Stimulated activated memory B cell treated with anti-CD40 and anti-IgM and Interleukin-4, amounts not matched to agents 10 μg/mL and 1 μg/mL and 100 μg/mL, for 72 hours (primary cell): ENCODE results near the gene EXD3.
A peak's percentile ranks its signal among the peaks of the same experiment; 100 is the strongest.

Source experiments
- ATAC-seq: fragments of 150-1000 bp; cut with Tn5 transposase; 2 replicates; pipeline ENCODE4 v1.10.0; 2021
- H3K27ac Mint-ChIP-seq: one replicate; pipeline ENCODE4 v1.8.0; 2022; ENCODE audit warnings: mild to moderate bottlenecking, mixed read lengths
- H3K27me3 Mint-ChIP-seq: one replicate; pipeline ENCODE4 v1.8.0; 2022; ENCODE audit warnings: mixed read lengths
- H3K36me3 Mint-ChIP-seq: one replicate; pipeline ENCODE4 v1.8.0; 2022; ENCODE audit warnings: mixed read lengths
- H3K4me1 Mint-ChIP-seq: one replicate; pipeline ENCODE4 v1.8.0; 2022; ENCODE audit warnings: mixed read lengths
- H3K4me3 Mint-ChIP-seq: one replicate; pipeline ENCODE4 v1.8.0; 2022; ENCODE audit warnings: mild to moderate bottlenecking, moderate library complexity, mixed read lengths
- H3K9me3 Mint-ChIP-seq: one replicate; pipeline ENCODE4 v1.8.0; 2022; ENCODE audit warnings: mixed read lengths

Gene EXD3

GRCh38 chr9:137273095-137273490 is 149.9 kb downstream of the EXD3 start:
- Mint-ChIP-seq H3K27ac (no peak overlapping the region), H3K36me3 (peaks cover 27% of the 10 kb centered on the region), H3K9me3 (peaks cover 3% of the 10 kb centered on the region), H3K27me3 (no peaks in the 10 kb centered on the region), H3K4me1 (peaks cover 67% of the 10 kb centered on the region), H3K4me3 (no peak overlapping the region)
- no peak for ATAC-seq

- peaks cover 3% of the 10 kb centered on the region for H3K9me3 Mint-ChIP-seq
- no peak overlapping the region for H3K4me3 Mint-ChIP-seq
- no peak for ATAC-seq
- H3K27me3 Mint-ChIP-seq = no peaks in the 10 kb centered on the region
- no peak overlapping the region for H3K27ac Mint-ChIP-seq
- peaks cover 69% of the 10 kb centered on the region for H3K4me1 Mint-ChIP-seq
- peaks cover 34% of the 10 kb centered on the region for H3K36me3 Mint-ChIP-seq
These were observed 150.5 kb downstream of the EXD3 start for GRCh38 chr9:137272241-137273094.

DNA sequence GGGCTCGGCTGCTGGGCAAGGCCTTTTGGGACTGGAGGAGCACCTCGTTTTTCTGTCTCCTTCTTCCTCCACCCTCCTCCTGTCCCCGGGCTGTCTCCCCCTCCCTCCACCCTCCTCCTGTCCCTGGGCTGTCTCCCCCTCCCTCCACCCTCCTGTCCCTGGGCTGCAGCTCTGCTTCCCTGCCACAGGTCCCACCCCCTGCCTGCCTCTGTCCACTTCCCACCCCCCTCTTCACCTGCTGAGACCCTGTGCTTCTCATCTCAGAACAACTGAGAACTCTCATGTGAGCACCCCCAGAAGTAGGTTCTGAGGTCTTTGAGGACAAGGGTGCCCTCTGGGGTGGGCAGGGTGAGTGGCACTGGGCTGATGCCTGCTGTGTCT is 151.3 kb downstream of the EXD3 start:
- peaks cover 3% of the 10 kb centered on the region for H3K9me3 Mint-ChIP-seq
- no peak overlapping the region for H3K4me3 Mint-ChIP-seq
- no peak for ATAC-seq
- peaks cover 41% of the 10 kb centered on the region for H3K36me3 Mint-ChIP-seq
- H3K27ac Mint-ChIP-seq = no peak overlapping the region
- H3K27me3 Mint-ChIP-seq = no peaks in the 10 kb centered on the region
- H3K4me1 Mint-ChIP-seq = peaks cover 62% of the 10 kb centered on the region

DNA sequence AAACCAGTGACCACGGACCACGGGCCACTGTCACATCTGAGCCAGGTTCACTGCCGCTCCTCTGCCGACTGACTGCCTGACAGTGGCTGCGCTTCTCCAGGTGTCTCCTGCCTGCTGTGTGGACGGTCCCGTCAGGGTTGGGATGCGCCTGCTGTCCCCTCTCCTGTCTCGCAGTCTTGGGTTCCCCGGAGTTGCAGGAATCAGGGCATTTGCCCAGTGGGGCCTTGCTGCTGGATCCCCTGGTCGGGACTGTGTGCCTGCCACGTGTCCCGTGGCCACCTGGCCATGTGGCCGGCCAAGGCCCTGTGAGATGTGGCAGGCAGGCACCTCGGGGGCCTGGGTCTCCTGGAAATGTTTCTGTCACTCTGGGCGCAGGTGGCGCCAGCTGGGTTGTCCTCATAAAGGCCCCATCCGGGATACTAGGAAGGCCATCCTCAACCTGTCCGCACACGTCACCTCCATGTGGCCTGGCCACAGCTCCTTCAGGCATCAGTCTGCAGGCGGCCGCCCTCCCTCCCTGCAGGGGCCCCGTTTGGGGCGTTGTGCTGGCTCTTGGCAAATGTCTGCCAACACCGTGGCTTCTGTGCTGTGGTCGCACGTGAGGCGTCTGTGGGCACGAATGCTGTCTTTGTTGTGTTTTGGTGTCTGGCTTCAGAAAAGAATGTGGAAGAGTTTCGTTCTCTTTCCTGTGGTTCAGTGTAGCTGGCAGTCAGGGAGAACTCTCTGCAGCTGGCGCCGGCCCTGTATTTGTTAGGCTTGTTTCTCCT is 151.8 kb downstream of the EXD3 start:
- Mint-ChIP-seq H3K9me3 (peaks cover 3% of the 10 kb centered on the region), H3K27ac (no peak overlapping the region), H3K36me3 (peaks cover 41% of the 10 kb centered on the region), H3K27me3 (no peaks in the 10 kb centered on the region), H3K4me1 (peaks cover 56% of the 10 kb centered on the region), H3K4me3 (no peak overlapping the region)
- no peak for ATAC-seq

DNA sequence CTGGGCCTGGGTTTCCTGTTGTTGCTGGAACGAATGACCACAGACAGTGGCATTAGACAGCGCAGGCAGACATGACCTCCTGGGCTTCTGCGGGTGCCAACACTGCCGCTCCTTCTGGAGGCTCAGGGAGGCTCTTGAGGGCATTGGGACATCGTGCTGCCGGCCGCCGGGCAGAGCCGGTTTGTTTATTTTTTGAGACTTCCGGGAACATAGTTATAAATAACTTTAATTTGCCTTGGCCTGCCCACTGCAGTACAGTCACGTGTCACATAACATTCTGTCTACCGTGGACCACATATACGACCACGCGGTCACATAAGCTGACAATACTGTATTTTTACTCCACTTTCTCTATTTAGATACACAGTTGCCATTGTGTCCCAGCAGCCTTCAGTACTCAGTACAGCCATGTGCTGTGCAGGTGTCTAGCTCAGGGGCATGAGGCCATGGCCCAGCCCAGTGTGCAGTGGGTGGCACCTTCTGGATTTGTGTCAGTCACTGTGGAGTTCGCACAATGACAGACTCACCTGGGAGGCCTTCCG is 153.7 kb downstream of the EXD3 start:
- H3K36me3 Mint-ChIP-seq = peaks cover 44% of the 10 kb centered on the region
- peaks cover 3% of the 10 kb centered on the region for H3K9me3 Mint-ChIP-seq
- peak overlapping the region; percentile 81 for H3K4me3 Mint-ChIP-seq
- H3K27me3 Mint-ChIP-seq = no peaks in the 10 kb centered on the region
- H3K4me1 Mint-ChIP-seq = peaks cover 38% of the 10 kb centered on the region
- H3K27ac Mint-ChIP-seq = peak overlapping the region; percentile 76
- ATAC-seq = peak; percentile 68

DNA sequence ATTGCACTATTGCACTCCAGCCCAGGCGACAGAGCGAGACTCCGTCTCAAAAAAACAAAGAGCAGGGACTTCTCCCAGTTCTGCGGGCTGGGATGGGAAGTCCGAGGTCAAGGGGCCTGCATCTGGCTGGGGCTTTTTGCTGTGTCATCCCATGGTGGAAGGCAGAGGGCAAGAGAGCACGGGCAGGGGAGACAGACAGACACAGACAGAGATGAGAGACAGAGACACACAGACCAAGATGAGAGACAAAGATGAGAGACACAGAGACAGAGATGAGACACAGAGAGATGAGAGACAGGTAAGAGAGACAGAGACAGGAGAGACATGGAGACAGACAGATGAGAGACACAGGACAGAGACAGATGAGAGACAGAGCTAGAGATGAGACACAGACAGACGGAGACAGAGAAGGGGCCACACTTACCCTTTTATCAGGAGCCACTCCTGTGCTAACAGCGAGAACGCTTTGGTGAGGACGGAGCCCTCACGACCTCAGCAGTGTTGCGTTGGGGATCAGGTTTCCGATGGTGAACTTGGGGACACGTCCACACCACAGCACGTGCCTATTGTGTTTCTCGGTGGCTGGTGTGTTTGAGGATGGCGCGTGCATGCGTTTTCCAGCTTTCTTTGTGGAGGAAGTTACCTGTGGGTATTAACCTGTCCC is 154.3 kb downstream of the EXD3 start:
- no peak for ATAC-seq
- Mint-ChIP-seq H3K4me3 (peak overlapping the region; percentile 81), H3K9me3 (peaks cover 3% of the 10 kb centered on the region), H3K27ac (peak overlapping the region; percentile 76), H3K36me3 (peaks cover 47% of the 10 kb centered on the region), H3K27me3 (no peaks in the 10 kb centered on the region), H3K4me1 (peaks cover 35% of the 10 kb centered on the region)

DNA sequence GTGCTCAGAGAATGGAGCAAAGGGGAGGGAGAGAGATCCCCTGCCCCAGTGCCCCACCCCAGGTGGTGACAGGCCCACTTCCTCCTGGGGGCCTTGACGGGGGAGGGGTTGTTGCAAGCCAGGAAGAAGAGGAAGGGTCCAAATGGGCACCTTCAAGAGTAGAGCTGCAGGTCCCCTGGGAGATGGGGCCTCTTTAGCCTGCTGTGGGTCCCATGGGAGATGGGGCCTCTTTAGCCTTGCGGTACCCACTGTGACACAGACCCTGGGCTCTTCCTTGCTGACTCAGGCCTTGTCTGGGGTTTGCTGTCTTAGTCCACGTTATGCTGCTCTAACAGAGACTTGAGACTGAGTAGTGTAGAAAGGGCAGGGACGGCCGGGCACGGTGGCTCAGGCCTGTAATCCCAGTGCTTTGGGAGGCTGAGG is 155.0 kb downstream of the EXD3 start:
- Mint-ChIP-seq H3K4me1 (peaks cover 35% of the 10 kb centered on the region), H3K27me3 (no peaks in the 10 kb centered on the region), H3K36me3 (peaks cover 45% of the 10 kb centered on the region), H3K4me3 (peak overlapping the region; percentile 81), H3K27ac (peak overlapping the region; percentile 76), H3K9me3 (peaks cover 3% of the 10 kb centered on the region)
- ATAC-seq = peak; percentile 87

- Mint-ChIP-seq H3K4me1 (peaks cover 38% of the 10 kb centered on the region), H3K4me3 (no peak overlapping the region), H3K27me3 (no peaks in the 10 kb centered on the region), H3K9me3 (peaks cover 3% of the 10 kb centered on the region), H3K27ac (peak overlapping the region; percentile 76), H3K36me3 (peaks cover 48% of the 10 kb centered on the region)
- ATAC-seq = no peak
These were observed 156.1 kb downstream of the EXD3 start for GRCh38 chr9:137266585-137267453.

DNA sequence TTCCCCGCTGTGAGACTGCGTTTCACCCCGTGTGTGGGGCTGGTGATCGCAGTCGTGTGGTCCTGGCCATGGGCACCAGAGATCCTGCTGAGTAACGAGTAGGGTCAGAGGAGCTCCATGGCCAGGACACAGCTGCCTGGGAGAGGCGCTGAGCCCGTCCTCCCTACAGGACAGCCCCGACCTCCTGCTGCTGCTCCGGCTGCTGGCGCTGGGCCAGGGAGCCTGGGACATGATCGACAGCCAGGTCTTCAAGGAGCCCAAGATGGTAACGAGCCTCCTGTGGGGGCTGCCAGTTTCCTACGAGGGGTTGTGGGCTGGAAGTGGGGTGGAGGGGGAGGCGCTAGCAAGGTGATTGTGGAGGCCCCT is 156.8 kb downstream of the EXD3 start:
- no peaks in the 10 kb centered on the region for H3K27me3 Mint-ChIP-seq
- peaks cover 54% of the 10 kb centered on the region for H3K36me3 Mint-ChIP-seq
- ATAC-seq = no peak
- peaks cover 3% of the 10 kb centered on the region for H3K9me3 Mint-ChIP-seq
- peak overlapping the region; percentile 37 for H3K27ac Mint-ChIP-seq
- H3K4me1 Mint-ChIP-seq = peaks cover 39% of the 10 kb centered on the region
- H3K4me3 Mint-ChIP-seq = no peak overlapping the region

DNA sequence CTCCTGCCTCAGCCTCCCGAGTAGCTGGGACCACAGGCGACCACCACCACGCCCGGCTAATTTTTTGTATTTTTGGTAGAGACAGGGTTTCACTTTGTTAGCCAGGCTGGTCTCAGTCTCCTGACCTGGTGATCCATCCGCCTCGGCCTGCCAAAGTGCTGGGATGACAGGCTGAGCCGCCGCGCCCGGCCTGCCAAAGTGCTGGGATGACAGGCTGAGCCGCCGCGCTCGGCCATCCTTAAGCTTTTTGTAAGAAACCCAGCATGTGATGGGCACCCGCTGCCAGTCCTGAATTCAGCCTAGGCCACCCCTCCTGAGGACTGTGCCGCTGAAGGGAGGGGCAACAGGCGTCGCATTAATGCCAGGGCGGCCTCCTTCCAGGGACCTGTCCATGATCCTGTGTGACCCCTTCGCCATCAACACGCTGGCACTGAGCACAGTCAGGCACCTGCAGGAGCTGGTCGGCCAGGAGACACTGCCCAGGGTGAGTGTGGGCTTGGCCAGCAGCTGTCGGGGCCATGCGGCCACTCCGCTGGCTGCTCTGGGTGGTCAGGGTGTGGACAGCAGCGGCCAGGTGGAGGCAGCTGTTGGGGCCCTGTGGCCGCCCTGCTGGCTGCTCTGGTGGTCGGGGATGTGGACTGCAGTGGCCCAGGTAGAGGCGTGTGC is 157.3 kb downstream of the EXD3 start:
- peaks cover 54% of the 10 kb centered on the region for H3K36me3 Mint-ChIP-seq
- no peak for ATAC-seq
- H3K27ac Mint-ChIP-seq = no peak overlapping the region

DNA sequence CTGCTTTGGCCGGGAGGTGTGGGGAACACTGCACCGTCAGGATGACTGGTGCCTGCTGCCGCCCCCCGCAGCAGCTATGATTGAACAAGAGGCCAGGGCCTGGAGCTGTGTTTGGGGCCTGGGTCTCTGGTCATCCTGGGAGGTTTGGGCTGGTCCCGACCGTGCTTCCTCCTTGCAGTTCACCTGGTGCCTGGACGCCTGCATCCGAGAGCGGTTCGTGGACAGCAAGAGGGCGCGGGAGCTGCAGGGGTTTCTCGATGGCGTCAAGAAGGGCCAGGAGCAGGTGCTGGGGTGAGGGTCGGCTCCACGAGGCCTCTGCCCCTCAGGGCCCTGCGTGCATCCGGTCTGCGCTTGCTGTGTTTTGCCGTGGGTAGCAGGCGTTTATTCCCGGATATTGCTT is 158.9 kb downstream of the EXD3 start:
- Mint-ChIP-seq H3K27ac (no peak overlapping the region), H3K36me3 (peaks cover 45% of the 10 kb centered on the region), H3K27me3 (no peaks in the 10 kb centered on the region), H3K4me3 (no peak overlapping the region), H3K4me1 (peaks cover 24% of the 10 kb centered on the region), H3K9me3 (peaks cover 3% of the 10 kb centered on the region)
- ATAC-seq = no peak

More for the DNA sequence above, 157.3 kb downstream of the EXD3 start:
- Mint-ChIP-seq H3K27me3 (no peaks in the 10 kb centered on the region), H3K4me1 (peaks cover 35% of the 10 kb centered on the region), H3K4me3 (no peak overlapping the region), H3K9me3 (peaks cover 3% of the 10 kb centered on the region)

DNA sequence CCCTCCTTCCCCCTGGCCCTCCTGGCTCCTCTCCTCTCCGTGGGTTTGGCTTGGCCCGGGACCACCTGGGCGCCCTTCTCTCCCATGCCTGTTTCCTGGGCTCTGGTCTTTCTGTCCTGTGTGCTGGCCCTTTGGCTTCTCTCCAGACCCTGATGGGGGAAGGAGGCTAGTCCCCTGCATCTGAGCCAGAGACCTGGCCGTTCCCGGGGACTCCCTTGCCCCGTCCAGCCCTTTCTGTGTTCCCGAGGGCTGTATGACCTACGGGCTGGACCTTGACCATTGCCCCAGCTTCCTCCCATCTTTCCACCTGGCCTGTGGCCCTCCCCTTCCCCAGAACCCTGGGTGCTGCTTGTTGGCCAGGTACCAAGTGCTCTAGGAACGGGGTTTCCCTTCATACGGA is 159.5 kb downstream of the EXD3 start:
- H3K27ac Mint-ChIP-seq = no peak overlapping the region
- H3K4me1 Mint-ChIP-seq = peaks cover 19% of the 10 kb centered on the region
- no peak overlapping the region for H3K4me3 Mint-ChIP-seq
- no peaks in the 10 kb centered on the region for H3K27me3 Mint-ChIP-seq
- no peak for ATAC-seq
- peaks cover under 1% of the 10 kb centered on the region for H3K9me3 Mint-ChIP-seq
- H3K36me3 Mint-ChIP-seq = peaks cover 40% of the 10 kb centered on the region

- Mint-ChIP-seq H3K27ac (no peak overlapping the region), H3K4me1 (peaks cover 12% of the 10 kb centered on the region), H3K27me3 (no peaks in the 10 kb centered on the region), H3K4me3 (no peak overlapping the region), H3K9me3 (no peaks in the 10 kb centered on the region), H3K36me3 (peaks cover 34% of the 10 kb centered on the region)
- no peak for ATAC-seq
These were observed 160.1 kb downstream of the EXD3 start for GRCh38 chr9:137262909-137263285.
